ENCODE data around the gene TARBP2.
"Not testable (repeated sequence)": the region's sequence is repeated elsewhere in the genome, so short reads cannot be mapped to it uniquely, and the experiment has no call there.

TARBP2 gene

GRCh38 chr12:53476769-53477209 lies 24.3 kb upstream of the TARBP2 start:
- DNase-seq = no peak

GRCh38 chr12:53478865-53479264 lies 22.2 kb upstream of the TARBP2 start:
- DNase-seq = no peak

- no peak for DNase-seq
Measured at GRCh38 chr12:53479331-53479730, 21.8 kb upstream of the TARBP2 start.

GRCh38 chr12:53480491-53481442 lies 20.3 kb upstream of the TARBP2 start:
- no peak for DNase-seq

DNA sequence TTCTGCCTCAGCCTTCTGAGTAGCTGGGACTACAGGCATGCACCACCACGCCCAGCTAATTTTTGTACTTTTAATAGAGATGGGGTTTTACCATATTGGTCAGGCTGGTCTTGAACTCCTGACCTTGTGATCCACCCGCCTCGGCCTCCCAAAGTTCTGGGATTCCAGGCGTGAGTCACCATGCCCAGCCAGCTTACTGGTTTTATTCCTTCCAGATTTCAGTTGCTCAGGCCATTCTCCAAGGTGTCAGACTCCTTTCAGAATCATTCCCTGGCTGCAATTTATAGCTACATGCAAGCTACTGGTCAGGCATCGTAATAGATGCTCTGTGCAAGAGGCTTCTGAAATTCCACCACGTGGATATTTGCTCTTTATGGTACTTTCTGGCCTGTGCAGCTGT lies 19.6 kb upstream of the TARBP2 start:
- not testable (repeated sequence) for DNase-seq

DNA sequence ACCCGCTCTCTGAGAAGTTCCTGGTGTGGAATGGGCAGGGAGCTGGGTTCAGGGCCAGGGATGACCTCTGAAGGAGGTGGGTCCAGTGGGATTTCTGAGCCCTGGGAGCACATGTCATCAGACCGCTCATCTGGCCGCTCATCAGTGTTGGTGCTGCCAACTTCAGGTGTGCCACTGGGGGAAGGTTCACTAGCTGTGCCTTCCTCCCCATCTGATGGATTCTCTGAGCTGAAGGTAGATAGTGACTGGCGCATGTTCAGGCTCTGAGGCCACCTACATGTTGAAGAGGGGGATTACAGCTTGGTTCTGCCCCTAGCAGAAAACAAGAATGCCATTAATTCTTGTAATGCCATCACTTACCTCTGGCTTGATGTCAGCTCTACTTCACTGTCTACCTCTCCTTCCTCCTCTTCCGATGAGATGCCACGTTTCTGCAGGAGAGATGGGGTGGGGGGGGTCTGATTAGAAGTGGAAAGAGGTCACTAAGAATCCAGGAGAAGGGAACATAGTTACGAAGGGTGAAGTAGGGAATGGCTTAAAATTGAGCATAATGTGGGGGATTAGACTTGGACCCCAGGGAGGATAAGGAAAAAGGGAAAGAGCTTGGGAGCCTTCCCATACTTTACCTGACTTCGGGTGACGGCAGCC lies 19.0 kb upstream of the TARBP2 start:
- no peak for DNase-seq

- DNase-seq = no peak
Measured at GRCh38 chr12:53482626-53483168, 18.4 kb upstream of the TARBP2 start.

DNA sequence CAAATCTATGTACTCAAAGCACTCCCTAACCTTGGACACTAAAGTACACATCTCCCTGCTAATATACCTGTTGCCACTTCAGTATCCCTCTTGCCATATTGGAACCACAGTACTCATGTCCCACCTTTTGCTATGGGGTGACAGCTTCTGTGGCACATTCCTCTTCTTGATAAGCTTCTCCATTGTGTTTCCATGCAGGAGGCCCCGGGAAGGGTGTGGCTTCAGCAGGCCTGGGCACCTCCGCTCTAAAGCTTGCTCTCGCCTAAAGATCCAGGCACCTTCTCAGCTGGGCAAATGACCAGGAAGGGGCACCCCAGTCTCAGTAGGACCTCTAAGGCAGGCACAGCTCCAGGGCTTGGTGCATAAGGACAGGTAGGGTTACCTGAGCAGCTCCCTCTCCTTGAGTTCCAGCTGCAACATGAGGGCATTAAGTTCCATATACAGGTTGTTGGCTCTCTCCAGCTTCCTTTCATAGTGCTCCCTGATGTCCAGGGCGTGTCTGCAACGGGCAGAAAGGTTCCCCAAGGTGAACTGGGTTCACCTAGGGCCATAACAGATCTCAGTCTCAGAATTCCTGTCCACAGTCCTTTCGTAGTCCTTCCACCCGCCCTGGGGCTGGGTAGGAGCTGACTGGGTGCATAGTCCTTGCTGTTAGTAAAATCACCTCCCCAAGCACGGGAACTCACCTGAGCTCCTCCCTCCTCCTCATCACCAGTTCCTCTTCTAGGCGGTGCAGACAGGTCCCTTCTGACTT lies 17.7 kb upstream of the TARBP2 start:
- DNase-seq = no peak

DNA sequence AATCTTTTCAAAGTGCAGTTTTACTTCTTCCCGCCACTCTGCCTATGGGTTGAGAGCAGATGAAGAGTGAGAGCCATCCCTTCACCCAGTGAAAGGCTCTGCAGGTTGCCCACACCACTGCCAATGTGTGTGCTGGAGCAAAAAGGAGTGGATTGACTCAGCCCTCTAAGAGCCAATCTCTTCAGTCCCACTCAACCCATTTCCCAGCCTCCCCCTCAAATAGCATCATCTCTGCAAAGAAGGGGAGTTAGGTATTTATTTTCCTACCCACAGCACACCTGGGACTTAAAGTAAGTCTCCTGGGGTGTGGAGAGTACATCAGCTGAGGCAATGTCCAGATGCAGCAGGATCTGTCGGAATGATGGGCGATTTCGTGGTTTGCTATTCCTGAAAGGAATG lies 17.1 kb upstream of the TARBP2 start:
- no peak for DNase-seq

GRCh38 chr12:53484686-53485575 lies 16.2 kb upstream of the TARBP2 start:
- peak; percentile 14 for DNase-seq

GRCh38 chr12:53485955-53486735 lies 14.9 kb upstream of the TARBP2 start:
- DNase-seq = no peak

DNA sequence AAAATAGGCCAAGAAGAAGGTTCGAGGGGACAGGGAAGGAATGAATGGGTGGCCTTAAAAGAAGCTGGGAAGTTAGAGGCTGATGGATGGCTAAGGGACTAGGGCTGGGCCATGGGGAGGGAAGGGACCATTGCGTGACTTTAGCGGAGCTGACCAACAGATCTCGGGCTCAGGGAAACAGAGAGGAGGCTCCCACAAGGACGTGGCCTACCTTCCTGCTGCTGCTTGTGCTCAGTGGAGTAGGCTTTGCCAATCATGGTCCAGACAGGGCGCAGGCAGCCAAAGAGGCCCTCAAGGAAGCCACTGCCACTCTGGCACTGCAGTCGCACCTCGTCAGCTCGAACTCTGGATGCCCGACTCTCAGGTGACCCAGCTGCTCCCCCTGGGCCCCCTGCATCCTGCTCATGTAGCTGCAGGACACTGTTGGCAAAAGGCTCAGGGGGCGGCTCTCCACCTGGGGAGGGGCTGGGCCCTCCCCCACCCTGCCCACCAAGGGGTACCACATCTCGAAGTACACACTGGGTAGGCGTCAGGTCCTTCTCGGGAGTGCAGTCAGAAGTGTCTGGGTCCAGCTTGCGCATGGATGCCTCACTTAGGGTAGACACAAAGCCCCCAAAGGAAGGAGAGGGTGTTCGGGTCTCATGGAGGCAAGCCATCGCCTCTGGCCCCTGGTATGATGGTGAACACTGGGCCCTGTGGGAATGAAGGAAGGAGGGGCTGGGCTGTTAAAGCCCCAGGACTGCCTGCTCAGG lies 14.2 kb upstream of the TARBP2 start:
- no peak for DNase-seq

DNA sequence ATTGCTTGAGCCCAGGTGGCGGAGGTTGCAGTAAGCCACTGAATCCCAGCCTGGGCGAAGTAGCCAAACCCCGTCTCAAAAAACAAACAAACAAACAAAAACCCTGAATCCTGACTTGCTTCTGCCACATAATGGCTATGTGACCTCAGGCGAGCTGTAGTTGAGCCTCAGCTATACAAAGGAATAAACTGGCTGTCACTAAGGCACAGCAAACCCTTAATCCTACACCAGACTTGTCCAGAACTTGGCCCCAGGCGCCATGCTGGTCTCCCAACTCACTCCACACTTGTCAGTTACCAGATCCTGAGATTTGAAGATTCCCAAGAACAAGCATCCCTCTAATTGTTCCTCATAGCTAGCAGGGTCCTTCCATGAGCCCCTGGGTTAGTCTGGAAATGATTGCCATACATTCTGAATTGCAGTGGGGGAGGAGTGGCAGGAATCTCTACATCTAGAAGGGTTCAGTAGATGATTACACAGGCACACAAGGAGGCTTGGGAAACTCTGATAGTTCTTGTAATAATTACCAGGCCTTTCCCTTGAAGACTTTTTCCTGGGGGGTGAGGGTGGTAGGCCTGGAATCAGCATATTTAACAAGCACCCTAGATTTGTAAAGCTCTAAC lies 11.7 kb upstream of the TARBP2 start:
- no peak for DNase-seq

DNA sequence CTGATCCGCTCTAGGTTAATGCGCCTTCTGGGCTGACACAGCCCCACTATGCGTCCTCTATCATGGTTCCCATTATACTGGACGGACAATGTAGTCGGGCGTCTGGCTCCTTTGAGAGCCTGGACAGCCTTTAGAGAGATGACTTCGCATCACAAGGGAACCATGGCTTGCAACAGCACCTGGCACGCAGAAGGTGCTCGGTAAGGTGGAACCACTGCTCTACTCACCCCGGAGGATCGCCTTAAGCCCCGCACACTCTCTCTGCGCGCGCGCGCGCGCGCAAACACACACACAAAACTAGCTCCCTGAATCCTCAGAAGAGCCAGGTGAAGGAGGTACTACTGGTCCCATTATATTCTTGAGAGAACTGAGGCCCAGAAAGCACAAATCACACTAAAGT lies 8.9 kb upstream of the TARBP2 start:
- DNase-seq = no peak

DNA sequence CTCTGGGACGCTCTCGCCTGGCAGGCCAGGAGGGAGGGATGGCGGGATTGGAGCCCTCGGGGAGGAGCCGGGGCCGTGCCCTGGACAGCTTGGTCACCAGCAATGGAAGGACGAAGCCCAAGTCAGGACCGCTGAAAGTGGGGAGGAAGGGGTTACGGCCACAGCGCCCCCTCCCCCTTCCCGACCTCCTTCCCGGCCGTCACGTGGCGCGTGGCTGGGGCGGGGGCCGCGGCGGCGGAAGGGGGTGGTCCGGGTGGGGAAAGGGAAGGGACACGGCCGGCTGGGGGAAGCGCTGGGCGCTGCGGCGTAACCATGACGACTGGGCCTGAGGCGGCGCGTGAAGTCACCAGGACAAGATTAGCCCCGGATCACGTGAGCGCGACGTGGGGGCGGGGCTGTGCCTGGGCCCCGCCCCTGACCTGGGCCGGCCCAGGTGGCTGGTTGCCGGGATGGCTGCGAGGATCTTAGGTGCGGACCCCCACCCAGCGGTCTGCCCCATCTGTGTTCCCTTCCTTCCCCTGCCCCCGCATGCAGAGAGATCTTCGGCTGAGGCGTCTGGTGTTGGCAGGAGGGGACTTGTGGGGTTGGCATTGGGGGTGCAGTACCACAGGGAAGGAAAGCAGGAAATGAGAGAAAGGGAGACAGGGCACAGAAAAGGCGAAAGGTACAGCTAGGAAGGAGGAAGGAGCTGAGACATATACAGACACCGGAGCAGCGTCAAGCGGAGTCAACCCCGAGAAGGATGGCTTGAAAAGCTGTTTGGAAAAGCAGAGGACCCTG lies 8.1 kb upstream of the TARBP2 start:
- DNase-seq = peak; percentile 97

- no peak for DNase-seq
Measured at GRCh38 chr12:53493610-53494391, 7.3 kb upstream of the TARBP2 start.

DNA sequence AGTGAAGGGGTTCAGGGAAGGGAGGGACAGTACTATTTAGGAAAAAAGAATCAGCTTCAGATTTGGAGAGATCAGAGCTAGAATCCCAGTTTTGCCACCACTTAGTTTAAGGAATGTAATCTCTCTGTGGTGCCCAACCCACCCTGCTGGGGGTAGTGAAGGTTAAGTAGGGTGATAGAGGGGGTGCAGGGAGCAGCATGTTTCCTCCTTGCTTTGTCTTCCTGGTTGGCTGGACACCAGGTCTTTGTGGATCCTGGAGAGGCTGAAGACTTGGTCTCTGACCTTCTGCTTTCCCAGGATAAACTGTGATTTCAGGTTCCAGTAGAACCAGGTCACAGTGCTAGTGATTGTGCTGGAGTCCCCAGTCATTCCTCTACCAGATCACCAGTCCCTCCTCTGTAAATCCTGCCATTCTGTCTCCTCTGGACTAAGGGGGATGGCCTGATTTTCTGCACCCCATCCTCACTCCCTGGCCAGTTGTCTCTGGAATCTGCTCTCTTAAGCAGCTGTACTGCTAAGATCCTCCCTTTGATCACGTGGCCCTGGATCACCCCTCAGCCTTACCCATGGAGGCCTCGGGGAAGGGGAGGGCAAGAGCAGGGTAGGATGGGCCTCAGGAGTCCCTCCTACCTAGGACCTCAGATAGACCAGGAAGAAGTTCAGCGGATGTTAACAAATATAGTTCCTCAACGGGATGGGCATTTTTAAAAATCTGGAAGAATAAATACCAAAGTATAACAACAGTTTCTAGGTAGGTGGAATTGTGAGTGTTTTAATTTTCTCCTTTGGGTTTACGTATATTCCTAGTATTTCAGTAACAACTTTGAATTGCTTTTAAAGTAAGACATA lies 5.0 kb upstream of the TARBP2 start:
- peak; percentile 82 for DNase-seq

DNA sequence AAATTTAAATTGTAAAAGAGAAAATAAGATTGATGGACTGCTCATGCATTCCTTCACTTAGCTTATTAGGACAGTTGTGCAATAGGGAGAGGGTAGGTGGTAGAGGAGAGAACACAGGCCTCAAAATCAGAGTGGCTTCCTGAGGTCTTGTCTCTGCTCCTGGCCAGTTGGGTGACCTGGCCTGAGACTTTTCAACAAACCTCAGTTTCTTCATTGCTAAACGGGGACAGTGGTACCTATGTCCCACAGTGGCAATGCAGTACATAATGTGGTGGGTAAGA lies 4.4 kb upstream of the TARBP2 start:
- no peak for DNase-seq

All from right hindlimb (tissue), 1 donor.